Ovary (tissue), 9 donors: ENCODE measurements around the gene LRP2. TPM values are rescaled to one million over a fixed set of nuclear protein-coding genes. Genes with fewer than 3 reads are reported as not detected.

ENCODE experiments used
- DNase-seq, 5 donors: peaks; one replicate each; pipeline ENCODE4 v3.0.0-alpha.2; 2019 to 2020
- H3K27ac ChIP-seq, 2 donors: fragments of 200-600 bp; one replicate each; pipeline versions ENCODE4 v1.5.1 to v1.8.0; 2019 to 2022
- H3K27me3 ChIP-seq: fragments of 200-600 bp; one replicate; pipeline ENCODE4 v1.8.0; 2022
- H3K36me3 ChIP-seq: fragments of 200-600 bp; sonication (generic); one replicate; pipeline ENCODE4 v1.5.1; 2019
- H3K4me1 ChIP-seq: one replicate; pipeline ENCODE4 v1.8.1; 2013; ENCODE audit warnings: mild to moderate bottlenecking, moderate library complexity; ENCODE audit not compliant: insufficient read depth
- H3K4me3 ChIP-seq: fragments of 200-600 bp; sonication (generic); one replicate; pipeline ENCODE4 v1.5.1; 2017
- H3K9me3 ChIP-seq, 2 donors: fragments of 200-600 bp in 1 of 2; sonication (generic) in 1 of 2; one replicate each; pipeline versions ENCODE4 v1.5.1 to v1.8.1; 2013 to 2019; ENCODE audit warnings: mild to moderate bottlenecking in 1 of 2, moderate library complexity in 1 of 2
- CTCF ChIP-seq, 3 donors: fragments of 450-650 bp in 2 of 3; fragments of 200-600 bp in 1 of 3; IDR thresholded peaks; one replicate each; pipeline versions ENCODE4 v1.5.1 to v1.8.0; 2016 to 2022; ENCODE audit warnings: antibody characterized with exemption in 3 of 3, mild to moderate bottlenecking in 1 of 3
- EP300 ChIP-seq: sonication (generic); formaldehyde crosslinking; IDR thresholded peaks from one replicate; pipeline ENCODE4 v1.6.1; 2017; ENCODE audit warnings: antibody characterized with exemption
- POLR2A ChIP-seq: fragments of 450-650 bp; IDR thresholded peaks from one replicate; pipeline ENCODE4 v1.6.1; 2017; ENCODE audit warnings: antibody characterized with exemption, mild to moderate bottlenecking, moderate library complexity
- WGBS, 3 donors: extraction: QIAGEN DNeasy Blood & Tissue Kit in 1 of 3; methylation state at CpG; one replicate each; pipeline versions ENCODE4 v1.1.5 to v1.1.7; 2013 to 2017; 5-methylcytosine and 5-hydroxymethylcytosine counted together
- intact Hi-C, 4 donors: fragments of 100-400 bp; cut with DNase I; formaldehyde crosslinking; loops; one replicate each; pipeline versions ENCODE4 v1.11.0 to v1.15.1; 2022 to 2023
- polyA plus RNA-seq, 2 donors: library from polyadenylated mRNA; stranded (reverse); fragments of 200-250 nt in 1 of 2; fragments of 350-450 nt in 1 of 2; fragmentation: Illumina TruSeq in 1 of 2; extraction: RNeasy Lipid Tissue Mini Kit (QIAGEN cat#74804) in 1 of 2; gene quantifications; one replicate each; pipeline ENCODE4 v1.2.3, GENCODE V29; 2013 to 2014
- total RNA-seq, 7 donors: library from RNA; depleted of rRNA in 2 of 7; stranded (reverse); fragments of >200 nt in 2 of 7; fragmentation: NEBNext Ultra II Directional in 3 of 7; extraction: Animal tissue kit (Norgen Biotek cat#: 25700) in 3 of 7; gene quantifications; one replicate each; pipeline versions ENCODE4 v1.1.0 to v1.2.4, GENCODE V29; 2016 to 2023
- donor health status: DM: no; HTN: no; CAD: no; lungs with moderate emphysema.
- donor health status: DM: no; HTN: no; CAD: no.
- donor health status: Bipolar disorder and iron deficiency.
- donor health status: DM: yes; HTN: yes; CAD: no.
- donor health status: DM: no; HTN: no; CAD: no.
- donor health status: DM: yes; HTN: yes; CAD: no.

LRP2 gene
- total and polyA plus RNA-seq, 9 donors: 0.01 to 13.4 (median 0.24) TPM

GRCh38 chr2:169372561-169372960 lies 10.2 kb upstream of the LRP2 start:
- H3K27me3 ChIP-seq: no peaks in the 10 kb centered on the region
- WGBS, 3 donors: 42 to 66% (median 43%) methylated on average over 4 of the region's 4 CpGs
- H3K4me3 ChIP-seq: no peak overlapping the region
- no peak for TF ChIP-seq POLR2A
- TF ChIP-seq EP300: no peak
- no peak for TF ChIP-seq CTCF (IDR thresholded peaks at IDR 0.05)
- H3K36me3 ChIP-seq: no peaks in the 10 kb centered on the region
- intact Hi-C loops: no loop called here
- no peak overlapping the region for H3K27ac ChIP-seq
- H3K9me3 ChIP-seq: no peaks in the 10 kb centered on the region
- H3K4me1 ChIP-seq: no peaks in the 10 kb centered on the region
- no peak for DNase-seq

GRCh38 chr2:169366066-169366465 lies 3.7 kb upstream of the LRP2 start:
- Histone ChIP-seq H3K4me3 (no peak overlapping the region), H3K4me1 (peaks cover 21% of the 10 kb centered on the region), H3K36me3 (no peaks in the 10 kb centered on the region), H3K27ac (no peak overlapping the region), H3K9me3 (no peaks in the 10 kb centered on the region), H3K27me3 (no peaks in the 10 kb centered on the region)
- intact Hi-C loops: no loop called here
- TF ChIP-seq POLR2A: no peak
- no peak for TF ChIP-seq CTCF (IDR thresholded peaks at IDR 0.05)
- TF ChIP-seq EP300: no peak
- no peak for DNase-seq

GRCh38 chr2:169365029-169365480 lies 2.7 kb upstream of the LRP2 start:
- no peaks in the 10 kb centered on the region for H3K9me3 ChIP-seq
- WGBS, 3 donors: 12 to 16% (median 13%) methylated on average over 4 of the region's 4 CpGs
- no peaks in the 10 kb centered on the region for H3K36me3 ChIP-seq
- DNase-seq: no peak
- no peak overlapping the region for H3K27ac ChIP-seq
- peaks cover 23% of the 10 kb centered on the region for H3K4me1 ChIP-seq
- H3K4me3 ChIP-seq: peak overlapping the region; percentile 32
- no peaks in the 10 kb centered on the region for H3K27me3 ChIP-seq
- no peak for TF ChIP-seq EP300
- TF ChIP-seq CTCF (IDR thresholded peaks at IDR 0.05): no peak
- TF ChIP-seq POLR2A: no peak
- intact Hi-C loops: no loop called here

GRCh38 chr2:169363560-169364150 lies 1.3 kb upstream of the LRP2 start:
- H3K27ac ChIP-seq: no peak overlapping the region
- intact Hi-C loops: no loop called here
- WGBS, 3 donors: 1 to 2% (median 1%) methylated on average over 26 of the region's 26 CpGs
- H3K27me3 ChIP-seq: no peaks in the 10 kb centered on the region
- peak overlapping the region; percentile 32 for H3K4me3 ChIP-seq
- no peaks in the 10 kb centered on the region for H3K9me3 ChIP-seq
- TF ChIP-seq CTCF (IDR thresholded peaks at IDR 0.05) (no peak), POLR2A (no peak), EP300 (no peak)
- H3K4me1 ChIP-seq: peaks cover 23% of the 10 kb centered on the region
- no peaks in the 10 kb centered on the region for H3K36me3 ChIP-seq
- DNase-seq: peak in 3 of 5 donors; percentile 23 to 39 (median 24)
